Stimulated activated CD8-positive, alpha-beta memory T cell treated with anti-CD3 and anti-CD28 coated beads, Interleukin-2, amount 100 ng/mL, for 1 hour (primary cell): ENCODE data around the gene B4GALT5.

ENCODE experiments used
- DNase-seq, 2 donors: peaks; one replicate each; pipeline ENCODE4 v3.0.0-alpha.2; 2020; ENCODE audit warnings: low read depth in 2 of 2

The B4GALT5 gene

DNA sequence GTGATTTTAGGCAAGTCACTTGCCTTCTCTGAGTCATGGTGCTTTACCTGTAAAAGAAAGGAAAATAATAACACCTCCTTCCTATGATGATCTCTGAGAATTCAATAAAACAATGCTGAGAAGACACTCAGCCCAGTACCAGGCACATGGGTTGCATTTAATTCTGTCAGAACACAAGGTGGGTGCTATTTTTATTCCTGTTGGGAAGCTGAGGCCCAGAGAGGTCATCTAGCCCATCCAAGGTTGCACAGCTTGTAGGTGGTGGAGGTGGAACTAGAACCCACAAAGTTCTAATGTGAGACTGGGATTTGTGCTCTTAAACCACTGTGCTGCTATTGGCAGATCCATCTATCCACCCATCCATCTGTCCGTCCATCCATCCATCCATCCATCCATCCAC, 106.1 kb downstream of the B4GALT5 start:
- DNase-seq = no peak

DNA sequence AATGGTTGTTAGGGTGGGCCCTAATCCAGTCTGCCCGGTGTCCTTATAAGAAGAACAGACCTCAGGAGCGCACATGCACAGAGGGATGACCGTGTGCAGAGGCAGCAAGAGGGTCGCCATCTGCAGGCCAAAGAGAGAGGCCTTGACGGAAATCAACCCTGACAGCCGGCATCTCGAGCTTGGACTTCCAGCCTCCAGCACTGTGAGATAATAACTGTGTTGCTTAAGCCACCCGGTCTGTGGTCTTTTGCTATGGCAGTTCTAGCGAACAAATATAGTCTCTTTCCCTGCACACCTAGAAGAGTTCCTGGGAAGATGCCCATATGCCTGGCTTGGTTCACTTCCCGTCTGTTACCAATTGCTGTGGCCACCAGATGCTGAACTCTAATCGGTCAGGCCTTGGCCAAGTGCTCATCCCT, 110.5 kb downstream of the B4GALT5 start:
- no peak for DNase-seq

DNA sequence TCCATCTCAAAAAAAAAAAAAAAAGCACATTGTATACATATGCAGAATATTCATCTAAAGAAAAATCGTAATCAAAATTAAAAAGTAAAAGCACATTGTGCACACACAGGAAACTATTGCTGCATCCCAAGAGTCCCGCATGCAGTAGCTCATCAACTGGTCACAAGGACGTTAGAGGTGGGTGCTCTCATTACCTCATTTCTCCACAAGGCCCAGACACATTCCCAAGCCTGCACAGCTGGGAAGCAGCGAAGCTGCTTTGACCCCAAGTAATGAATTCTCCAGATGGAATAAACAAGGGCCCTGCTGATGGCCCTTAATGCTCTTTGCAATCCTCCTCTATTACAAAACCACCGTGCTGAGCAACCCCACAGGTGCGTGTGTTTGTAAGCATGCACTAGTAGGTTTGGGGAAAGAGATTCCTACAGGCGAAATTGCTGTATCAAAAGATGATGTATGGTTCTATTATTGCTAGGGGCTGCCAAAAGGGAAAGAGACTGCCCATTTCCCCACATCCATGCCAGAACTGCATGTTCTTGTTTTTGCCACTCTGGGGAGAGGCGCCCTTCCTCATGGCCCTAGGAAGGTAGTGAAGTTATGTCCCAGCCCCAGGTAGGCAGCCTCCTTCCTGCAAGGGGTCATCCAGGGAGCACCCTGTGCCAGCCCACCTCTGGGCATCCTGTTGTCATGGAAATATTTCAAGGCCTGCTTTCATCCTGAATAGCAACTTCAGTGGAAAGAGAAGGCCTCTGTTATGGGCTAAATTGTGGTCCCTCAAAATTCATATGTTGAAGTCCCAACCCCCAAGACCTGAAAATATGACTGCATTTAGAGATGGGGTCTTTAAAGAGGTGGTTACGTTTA, 111.1 kb downstream of the B4GALT5 start:
- DNase-seq = no peak

DNA sequence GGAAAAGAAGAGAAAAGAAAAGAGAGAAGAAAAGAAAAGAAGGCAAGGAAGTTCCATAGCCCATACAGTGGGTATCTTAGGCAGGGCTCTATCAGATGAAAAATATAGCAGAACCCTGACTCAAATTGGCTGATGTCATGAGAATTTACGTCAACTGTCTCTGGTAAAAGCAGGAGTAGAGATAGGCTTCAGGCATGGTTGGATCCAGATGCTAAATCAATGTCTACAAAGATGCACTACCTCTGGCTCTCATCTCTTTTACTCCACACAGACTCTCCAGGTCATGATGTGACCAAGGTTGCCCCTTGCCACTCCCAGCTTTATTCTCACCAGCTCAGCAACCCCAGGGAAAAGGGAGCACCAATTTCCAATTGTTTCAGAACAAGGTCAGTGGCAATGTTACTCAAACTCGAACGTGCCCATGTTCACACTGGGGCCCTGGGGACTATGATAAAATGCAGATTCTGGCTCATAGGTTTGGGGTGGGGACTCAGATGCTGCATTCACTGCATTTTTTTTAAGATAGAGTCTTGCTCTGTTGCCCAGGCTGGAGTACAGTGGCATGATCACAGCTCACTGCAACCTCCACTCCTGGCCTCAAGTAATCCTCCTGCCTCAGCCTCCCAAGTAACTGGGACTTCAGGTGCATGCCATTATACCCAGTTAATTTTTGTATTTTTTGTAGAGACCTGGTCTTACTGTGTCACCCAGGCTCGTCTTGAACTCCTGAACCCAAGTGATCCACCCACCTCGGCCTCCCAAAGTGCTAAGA, 112.3 kb downstream of the B4GALT5 start:
- no peak for DNase-seq

DNA sequence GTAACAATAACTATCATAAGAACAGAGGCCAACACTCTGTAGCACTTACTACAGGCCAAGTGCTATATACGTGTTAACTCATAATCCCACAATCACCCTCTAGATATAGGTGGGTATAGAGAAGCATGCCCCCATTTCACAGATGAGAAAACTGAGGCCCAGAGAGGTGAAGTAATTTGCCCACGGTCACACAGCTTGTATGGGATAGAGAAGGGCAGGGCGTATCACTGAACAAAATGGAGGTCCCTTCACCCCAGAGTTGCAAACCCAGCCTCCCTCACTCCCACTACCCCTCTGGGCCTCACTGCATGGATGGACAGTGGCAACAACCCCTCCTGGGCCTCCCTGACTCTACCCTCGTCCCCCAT, 113.9 kb downstream of the B4GALT5 start:
- no peak for DNase-seq

DNA sequence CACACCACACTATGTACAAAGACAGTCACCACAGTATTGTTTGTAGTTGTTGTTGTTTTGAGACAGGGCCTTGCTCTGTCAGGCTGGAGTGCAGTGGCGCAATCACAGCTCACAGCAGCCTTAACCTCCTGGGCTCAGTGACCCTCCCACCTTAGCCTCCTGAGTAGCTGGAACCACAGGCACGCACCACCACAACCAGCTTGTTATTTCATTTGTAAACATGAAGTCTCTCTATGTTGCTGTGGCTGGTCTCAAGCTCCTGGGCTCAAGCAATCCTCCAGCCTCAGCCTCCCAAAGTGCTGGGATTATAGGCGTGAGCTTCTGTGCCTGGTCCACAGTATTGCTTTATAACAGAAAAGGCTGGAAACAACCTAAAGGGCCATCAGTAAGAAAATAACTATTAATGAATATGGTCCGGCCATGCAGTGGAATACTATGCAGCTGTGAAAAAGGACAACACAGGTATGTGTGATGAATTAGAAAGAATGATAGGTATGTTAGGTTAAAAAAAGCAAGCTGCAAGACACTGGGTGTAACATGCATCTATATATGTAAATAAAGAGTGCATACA, 115.8 kb downstream of the B4GALT5 start:
- DNase-seq = no peak

DNA sequence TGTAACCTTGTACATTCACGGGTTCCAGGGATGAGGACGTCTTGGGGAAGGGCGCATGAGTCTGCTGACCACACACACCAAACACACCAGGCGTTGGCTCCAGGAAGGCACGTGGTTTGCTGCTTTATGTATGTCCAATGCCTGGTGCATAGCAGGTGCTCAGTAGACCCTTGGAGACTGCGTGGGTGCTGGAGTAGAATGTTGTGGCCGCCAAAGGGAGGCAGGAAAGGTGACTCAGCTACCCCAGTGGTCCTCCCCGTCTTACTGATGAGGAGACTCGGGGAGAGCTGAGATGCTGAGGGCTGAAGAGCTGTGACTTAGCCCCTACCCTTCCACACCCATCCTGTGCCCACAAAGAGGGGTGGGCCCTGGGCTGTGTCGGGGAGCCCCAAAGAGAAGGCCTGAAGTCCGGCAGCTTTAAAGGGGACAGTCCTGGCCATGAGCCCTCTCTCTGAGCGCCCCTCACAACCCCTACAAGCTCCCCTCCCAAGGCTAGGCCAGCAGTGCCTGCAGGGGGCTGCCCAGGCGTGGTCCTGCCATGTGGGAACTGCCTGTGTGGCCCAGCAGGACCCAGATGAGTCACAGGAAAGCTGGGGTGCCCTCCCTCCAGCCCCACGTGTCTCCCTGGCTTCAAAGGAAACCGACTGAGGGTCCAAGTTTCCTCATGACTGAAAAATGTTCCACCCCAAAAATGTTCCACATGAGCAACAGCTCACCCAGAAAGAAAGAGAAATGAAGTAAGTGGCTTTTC, 117.7 kb downstream of the B4GALT5 start:
- no peak for DNase-seq

DNA sequence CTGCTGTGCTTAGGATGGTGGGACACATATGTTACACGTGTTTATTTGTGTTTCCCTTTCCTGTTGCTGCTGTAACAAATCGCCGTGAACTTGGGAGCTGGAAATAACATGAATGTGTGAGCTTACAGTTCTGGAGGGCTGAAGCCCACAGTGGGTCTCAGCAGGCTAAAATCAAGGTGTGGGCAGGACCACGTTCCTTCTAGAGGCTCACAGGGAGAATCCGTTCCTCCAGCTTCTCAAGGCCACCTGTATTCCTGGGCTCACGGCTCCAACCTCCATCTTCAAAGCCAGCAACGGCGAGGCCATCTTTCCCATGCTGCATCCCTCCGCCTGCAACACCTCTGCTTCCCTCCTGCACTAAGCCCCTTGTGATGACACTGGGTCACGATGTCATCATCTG, 118.3 kb downstream of the B4GALT5 start:
- no peak for DNase-seq

DNA sequence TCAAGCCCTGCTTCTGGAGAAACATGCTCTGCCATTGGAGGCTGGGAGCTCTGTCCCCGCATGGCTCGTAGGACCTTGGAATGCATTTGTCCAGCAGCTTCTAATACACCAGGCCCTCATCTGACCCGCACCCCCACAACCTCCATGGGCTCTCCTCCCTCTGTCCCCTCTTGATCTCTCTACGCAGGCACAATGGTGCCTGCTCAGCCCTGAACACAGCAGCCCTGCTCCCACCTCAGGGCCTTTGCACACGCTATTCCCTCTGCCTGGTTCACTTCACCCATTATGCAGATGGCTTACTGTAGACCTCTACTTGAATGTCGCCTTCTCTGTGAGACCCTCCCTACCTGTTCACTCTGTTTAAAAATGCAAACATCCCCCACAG, 118.8 kb downstream of the B4GALT5 start:
- DNase-seq = no peak

DNA sequence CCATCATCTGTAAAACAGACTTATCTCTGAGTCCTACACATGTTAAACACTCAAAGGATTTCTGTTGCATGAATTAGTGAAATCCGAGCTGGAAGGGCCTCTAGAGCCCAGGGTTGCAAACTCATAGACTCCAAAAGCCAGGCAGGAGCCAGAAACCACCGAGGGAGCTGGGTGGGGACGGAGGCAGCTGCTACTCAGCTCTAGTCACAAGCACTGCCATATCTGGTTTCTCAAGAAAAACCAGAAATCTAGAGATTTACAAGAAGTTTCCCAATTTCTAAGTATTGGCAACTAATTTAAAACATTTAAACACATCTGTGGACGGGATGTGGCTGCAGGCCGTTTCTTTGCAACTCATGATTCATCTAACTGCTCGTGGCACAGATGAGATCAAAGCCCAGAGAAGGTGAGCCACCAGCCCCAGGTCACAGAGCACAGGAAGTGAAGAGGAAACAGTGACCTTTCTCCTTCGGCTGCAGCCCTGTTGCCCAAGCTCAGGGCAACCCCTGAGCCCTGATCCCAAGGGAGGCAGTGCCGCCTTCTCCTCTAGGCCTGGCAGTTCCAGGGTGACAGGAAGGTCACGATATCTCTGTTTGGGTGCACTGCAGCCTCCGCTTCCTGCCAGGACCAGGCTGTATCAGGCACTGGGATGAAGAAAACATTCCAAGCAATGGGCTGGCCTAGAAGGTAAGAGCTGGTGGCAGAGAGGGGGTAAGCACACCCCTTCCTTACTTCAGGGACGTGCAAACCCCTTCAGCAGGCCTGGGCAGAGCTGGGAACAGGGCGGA, 119.3 kb downstream of the B4GALT5 start:
- DNase-seq = no peak

DNA sequence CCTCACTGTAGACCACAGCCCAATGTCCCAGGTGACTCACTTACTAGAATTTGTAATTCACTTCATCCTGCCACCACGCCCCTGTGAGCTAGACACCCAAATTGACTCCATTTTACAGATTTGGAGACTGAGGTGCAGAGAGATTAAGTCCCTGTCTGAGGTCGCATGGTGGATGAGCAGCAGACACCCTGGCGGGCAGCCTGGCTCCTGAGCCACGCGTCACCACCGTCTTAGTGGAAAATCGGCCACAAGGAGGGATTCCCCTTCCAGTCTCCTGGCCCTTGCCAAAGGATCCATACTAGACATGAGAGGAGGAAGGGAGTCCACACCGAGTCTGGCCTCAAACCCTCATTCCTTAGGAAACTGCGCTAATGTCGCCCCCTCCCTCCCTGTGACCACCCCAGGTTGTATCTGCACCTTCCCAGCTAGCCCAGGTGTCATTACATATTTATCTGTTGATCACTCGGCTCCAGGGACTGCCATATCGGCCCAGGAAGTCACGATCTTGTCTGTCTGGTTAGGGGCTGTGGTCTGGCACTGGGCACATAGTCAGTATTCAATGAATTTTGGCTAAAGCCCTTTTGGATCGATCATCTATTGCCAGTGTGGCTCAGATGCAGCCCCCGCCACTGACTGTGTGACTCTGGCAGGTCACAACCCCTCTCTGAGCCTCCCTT, 120.1 kb downstream of the B4GALT5 start:
- no peak for DNase-seq

DNA sequence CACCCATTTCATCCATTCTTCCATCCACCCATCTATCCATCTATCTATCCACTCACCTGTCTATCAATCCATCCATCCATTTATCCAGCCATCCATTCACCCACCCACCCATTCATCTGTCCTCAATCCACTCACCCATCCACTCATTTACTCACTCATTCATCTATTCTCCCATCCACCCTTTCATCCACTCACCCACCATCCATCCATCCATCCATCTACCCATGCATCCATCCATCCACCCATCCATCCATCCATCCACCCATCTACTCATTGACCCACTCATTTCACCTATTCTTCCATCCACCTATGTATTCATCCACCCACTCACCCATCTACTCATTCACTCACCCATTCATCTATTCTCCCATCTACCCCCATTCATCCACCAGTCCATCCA, 121.6 kb downstream of the B4GALT5 start:
- no peak for DNase-seq

DNA sequence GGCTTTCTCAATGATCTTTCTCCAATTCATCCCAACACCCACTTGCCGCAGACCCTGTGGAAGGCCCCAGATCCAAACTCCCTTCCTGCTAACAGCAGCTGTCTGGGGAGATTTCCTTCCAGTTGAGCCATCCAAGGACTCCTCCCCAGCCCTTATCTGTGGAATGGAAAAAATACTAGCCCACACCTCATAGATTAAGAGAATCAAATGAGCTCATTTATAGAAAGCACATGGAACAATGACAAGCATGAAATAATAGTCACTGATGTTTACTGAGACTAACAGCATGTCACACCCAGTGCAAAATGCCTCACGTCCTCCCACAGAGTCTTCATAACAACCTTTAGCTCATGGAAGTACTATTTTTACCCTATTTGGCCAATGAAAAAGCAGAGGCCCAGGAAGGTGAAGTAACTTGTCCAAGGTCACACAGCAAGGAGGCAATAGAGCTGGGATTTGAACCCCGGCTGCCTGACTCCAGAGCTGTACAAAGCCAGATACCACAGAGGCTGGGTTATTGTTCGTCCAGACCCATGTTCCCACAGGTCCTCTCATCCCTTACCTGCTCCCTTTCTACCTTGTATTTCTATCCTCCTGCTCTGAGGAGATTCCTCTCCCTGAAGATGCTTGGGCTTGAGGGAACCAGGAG, 122.3 kb downstream of the B4GALT5 start:
- no peak for DNase-seq

DNA sequence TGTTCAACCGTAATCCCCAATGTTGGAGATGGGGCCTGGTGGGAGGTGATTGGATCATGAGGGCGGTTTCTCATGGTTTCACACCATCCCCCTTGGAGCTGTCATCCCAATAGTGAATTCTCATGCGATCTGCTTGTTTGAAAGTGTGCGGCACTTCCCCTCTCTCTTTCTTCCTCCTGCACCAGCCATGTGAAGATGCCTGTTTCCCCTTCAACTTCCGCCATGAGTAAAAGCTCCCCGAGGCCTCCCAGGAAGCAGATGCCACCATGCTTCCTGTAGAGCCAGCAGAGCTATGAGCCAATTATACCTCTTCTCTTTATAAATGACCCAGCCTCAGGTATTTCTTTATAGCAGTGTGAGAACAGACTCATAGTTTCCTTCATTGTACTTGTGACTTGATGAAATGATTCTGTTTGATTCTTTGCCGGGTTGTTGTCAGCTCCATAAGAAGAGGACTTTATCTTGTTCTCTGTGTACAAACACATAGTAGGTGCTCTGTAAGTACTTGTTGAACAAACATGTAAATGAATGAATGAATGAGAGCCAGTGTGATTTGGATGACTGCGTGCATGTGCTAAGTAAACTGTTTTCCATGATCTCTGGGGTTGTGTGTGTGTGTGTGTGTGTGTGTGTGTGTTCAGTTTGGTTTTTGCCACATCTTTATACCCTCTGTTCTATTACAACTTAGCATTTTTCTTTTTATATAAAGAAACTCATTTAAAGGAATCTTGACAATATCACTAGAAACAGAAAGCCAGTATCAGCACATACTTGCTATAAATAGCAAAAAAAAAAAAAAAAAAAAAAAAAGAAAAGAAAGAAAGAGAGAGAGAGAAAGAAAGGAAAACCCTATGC, 123.3 kb downstream of the B4GALT5 start:
- no peak for DNase-seq

DNA sequence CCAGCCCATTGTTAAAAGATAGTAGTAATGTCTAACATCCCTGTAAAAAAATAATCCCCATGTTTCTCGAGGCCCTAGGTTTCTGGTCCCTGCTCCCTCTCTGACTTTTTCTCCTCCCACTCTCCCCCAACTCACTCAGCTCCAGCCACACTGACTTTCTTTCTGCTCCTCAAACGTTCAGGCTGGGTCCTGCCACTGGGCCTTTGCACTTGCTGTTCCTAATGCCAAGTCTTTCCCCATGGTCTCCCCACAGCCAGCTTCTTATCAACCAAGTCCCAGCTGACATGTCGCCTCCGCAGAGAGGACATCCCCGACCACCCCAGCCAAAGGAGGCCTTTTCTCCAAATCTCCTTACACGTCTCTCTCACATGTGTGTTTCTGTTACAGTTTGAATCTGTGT, 123.9 kb downstream of the B4GALT5 start:
- DNase-seq = no peak

DNA sequence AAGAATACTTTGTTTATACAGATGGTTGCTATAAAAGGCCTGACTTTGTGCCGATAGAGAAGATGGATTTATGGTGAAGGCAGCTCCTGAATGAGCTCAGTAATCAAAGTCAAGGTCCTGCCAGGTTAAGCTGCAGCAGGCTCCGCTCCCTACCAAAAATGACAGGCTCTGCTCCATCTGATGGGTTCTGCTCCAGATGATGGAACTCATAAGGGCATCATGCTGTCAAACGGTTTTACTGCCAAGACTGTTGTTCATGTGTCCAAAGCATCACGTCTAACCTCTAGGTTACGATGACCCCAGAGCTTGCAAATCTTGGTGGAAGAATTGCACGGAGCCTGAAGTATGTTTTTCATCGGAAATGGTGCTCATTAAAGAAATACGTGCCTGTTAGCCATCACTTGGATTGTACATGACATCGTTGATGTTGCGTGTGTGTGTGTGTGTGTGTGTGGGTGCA, 126.5 kb downstream of the B4GALT5 start:
- no peak for DNase-seq

DNA sequence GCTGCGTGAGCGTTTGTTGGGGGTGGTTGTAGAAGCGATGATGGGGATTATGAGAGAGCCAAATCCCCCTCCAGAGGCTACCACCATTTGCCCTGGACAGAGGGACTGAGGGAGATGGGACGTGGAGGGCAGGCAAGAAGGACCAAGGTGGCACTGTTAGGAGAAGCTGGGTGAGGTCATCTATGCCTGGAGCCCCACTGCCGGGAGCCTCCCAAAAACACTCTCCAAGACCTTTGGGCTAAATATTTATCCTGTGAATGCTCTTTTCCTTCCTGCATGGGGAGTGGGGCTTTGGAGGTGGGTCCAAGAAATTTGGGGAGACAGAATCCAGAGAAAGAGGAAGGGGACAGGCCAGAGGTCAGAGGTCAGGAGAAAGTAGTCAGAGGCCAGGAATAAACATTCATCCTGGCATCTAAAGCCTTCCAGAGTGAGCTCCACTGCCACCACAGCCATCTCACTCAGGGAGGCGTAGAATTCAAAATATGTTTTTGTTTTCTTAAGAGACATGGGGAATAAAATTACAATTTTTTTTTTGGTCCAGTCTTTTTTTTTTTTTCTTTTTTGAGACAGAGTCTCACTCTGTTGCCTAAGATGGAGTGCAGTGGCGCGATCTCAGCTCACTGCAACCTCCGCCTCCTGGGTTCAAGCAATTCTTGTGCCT, 128.0 kb downstream of the B4GALT5 start:
- no peak for DNase-seq
